Head of caudate nucleus (tissue), 42 donors: ENCODE data around the gene SUV39H1.
A peak's percentile ranks its signal among the peaks of the same experiment; 100 is the strongest.
"Not testable (repeated sequence)": the region's sequence is repeated elsewhere in the genome, so short reads cannot be mapped to it uniquely, and the experiment has no call there.

ENCODE experiments used
- DNase-seq, 42 donors: peaks; one replicate each; pipeline versions ENCODE4 v3.0.0 to v3.0.0-alpha.2; 2020 to 2021; ENCODE audit warnings: mixed read lengths in 7 of 42
- intact Hi-C: fragments of 100-400 bp; cut with DNase I; formaldehyde crosslinking; loops from one replicate; pipeline ENCODE4 v1.15.0; 2022

SUV39H1 gene

GRCh38 chrX:48696301-48696908 lies at the start of gene SUV39H1:
Gene SUV39H1 (plus strand): TSS chrX:48696734. CDS start chrX:48696785, 51 bp downstream.
- intact Hi-C loops = no loop called here
- peak; percentile 72 to 95 (median 88) for DNase-seq

DNA sequence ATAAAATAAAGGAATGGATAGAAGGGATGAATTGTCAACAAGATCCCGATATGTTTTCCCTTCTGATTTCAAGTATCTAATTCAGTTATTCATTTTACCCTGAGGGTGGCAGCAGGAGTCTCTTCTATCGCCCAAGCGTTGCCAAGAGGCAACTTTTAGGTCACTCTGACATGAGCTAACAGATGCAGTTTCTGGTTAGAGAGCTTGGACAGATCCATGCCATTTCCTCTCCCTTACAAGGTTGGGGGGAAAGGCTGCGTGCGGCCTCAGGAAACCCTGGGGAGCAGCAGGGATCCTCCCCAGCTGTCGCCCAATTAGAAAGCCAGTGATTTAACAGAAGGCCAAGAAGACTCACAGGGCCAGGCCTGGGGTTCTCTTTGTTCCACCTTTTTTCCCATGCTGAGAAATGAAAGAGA lies 48.2 kb upstream of the SUV39H1 start:
- peak in 32 of 42 donors; percentile 7 to 69 (median 38) for DNase-seq
- intact Hi-C loops = no loop called here

- intact Hi-C loops = no loop called here
- no peak for DNase-seq
These were observed 47.4 kb upstream of the SUV39H1 start for GRCh38 chrX:48649102-48649501.

- intact Hi-C loops, DNase-seq: not testable (repeated sequence)
These were observed 44.4 kb upstream of the SUV39H1 start for GRCh38 chrX:48652055-48652579.

GRCh38 chrX:48654746-48655145 lies 41.8 kb upstream of the SUV39H1 start:
- peak in 15 of 42 donors; percentile 6 to 49 (median 22) for DNase-seq

DNA sequence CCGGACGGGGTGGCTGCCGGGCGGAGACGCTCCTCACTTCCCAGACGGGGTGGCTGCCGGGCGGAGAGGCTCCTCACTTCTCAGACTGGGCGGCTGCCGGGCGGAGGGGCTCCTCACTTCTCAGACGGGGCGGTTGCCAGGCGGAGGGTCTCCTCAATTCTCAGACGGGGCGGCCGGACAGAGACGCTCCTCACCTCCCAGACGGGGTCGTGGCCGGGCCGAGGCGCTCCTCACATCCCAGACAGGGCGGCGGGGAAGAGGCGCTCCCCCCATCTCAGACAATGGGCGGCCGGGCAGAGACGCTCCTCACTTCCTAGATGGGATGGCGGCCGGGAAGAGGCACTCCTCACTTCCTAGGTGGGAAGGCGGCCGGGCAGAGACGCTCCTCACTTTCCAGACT lies 36.8 kb upstream of the SUV39H1 start:
- intact Hi-C loops, DNase-seq: not testable (repeated sequence)

More at GRCh38 chrX:48654746-48655145, 41.8 kb upstream of the SUV39H1 start:
- intact Hi-C loops = not testable (repeated sequence)

GRCh38 chrX:48663241-48663640 lies 33.3 kb upstream of the SUV39H1 start:
- intact Hi-C loops = no loop called here
- DNase-seq = no peak

GRCh38 chrX:48664156-48664555 lies 32.4 kb upstream of the SUV39H1 start:
- intact Hi-C loops = no loop called here
- DNase-seq = no peak

- DNase-seq = no peak
- intact Hi-C loops = no loop called here
These were observed 30.5 kb upstream of the SUV39H1 start for GRCh38 chrX:48665991-48666390.

DNA sequence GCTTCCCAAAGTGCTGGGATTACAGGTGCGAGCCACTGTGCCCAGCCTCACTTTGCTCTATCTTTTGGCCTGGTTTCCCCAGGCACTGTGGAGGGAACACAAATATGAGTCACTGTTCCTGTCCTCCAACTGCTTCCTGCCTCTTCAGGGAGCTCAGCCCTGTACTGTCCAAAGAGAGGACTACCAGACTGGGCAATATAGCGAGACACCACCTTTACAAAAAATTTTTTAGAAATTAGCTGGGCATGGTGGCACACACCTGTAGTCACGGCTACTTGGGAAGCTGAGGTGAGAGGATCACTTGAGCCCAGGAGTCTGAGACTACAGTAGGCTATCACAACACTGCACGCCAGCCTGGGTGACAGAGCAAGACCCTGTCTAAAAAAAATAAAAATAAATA lies 29.9 kb upstream of the SUV39H1 start:
- DNase-seq = no peak
- intact Hi-C loops = no loop called here

DNA sequence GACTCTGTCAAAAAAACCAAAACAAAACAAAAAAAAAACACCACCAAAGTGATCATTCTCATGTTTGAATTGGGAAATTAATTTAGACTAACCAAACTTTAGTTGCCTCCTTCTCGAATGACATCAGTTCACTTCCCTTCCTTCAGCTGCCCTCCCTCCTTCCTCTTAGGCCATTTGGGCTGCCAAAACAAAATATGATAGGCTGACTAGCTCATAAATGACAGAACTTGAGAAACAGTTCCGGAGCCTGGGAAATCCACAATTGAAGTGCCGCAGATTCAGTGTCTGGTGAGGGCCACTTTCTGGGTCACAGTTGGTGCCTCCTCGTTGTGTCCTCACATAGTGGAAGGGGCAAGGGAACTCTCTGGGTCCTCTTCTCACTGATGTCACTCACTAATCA lies 29.0 kb upstream of the SUV39H1 start:
- DNase-seq = no peak
- intact Hi-C loops = no loop called here

DNA sequence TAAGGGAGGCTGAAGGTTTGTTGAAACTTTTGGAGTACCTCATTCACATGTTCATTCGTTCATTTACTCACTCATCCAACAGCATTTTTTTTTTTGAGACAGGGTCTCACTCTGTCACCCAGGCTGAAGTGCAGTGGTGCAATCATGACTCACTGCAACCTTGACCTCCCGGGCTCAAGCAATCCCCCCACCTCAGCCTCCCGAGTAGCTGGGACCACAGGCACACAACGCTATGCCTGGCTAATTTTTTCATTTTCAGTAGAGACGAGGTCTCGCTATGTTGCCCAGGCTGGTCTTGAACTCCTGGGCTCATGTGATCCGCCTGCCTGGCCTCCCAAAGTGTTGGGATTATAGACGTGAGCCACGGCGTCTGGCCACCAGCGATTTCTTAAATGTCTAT lies 28.3 kb upstream of the SUV39H1 start:
- DNase-seq, intact Hi-C loops: not testable (repeated sequence)

- intact Hi-C loops = loop anchor here (5.0 to 10.0 kb wide), 2 partner anchors 126 to 219 kb away; partner anchors contain the start of genes HDAC6, PQBP1 and TIMM17B
- DNase-seq = peak; percentile 68 to 93 (median 86)
These were observed 20.2 kb upstream of the SUV39H1 start for GRCh38 chrX:48676106-48676892.

GRCh38 chrX:48676893-48677270 lies 19.7 kb upstream of the SUV39H1 start:
- intact Hi-C loops = loop anchor here (5.0 to 10.0 kb wide), 2 partner anchors 125 to 218 kb away; partner anchors contain the start of genes HDAC6, PQBP1 and TIMM17B
- peak in 2 of 42 donors; percentile 7 to 36 for DNase-seq

- no peak for DNase-seq
- intact Hi-C loops = loop anchor here (5.0 to 10.0 kb wide), 2 partner anchors 125 to 217 kb away; partner anchors contain the start of genes HDAC6, PQBP1 and TIMM17B
These were observed 19.0 kb upstream of the SUV39H1 start for GRCh38 chrX:48677516-48677915.

DNA sequence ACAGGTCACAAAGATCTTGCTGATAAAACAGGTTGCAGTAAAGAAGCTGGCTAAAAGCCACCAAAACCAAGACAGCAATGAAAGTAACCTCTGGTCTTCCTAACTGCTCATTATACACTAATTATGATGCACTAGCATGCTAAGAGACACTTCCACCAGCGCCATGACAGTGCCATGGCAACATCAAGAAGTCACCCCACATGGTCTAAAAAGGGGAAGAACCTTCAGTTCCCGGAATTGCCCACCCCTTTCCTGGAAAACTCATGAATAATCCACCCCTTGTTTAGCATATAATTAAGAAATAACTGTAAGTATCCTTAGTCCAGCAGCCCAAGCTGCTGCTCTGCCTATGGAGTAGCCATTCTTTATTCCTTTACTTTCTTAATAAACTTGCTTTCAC lies 16.1 kb upstream of the SUV39H1 start:
- intact Hi-C loops = not testable (repeated sequence)
- peak in 5 of 42 donors; percentile 3 to 36 (median 16) for DNase-seq

DNA sequence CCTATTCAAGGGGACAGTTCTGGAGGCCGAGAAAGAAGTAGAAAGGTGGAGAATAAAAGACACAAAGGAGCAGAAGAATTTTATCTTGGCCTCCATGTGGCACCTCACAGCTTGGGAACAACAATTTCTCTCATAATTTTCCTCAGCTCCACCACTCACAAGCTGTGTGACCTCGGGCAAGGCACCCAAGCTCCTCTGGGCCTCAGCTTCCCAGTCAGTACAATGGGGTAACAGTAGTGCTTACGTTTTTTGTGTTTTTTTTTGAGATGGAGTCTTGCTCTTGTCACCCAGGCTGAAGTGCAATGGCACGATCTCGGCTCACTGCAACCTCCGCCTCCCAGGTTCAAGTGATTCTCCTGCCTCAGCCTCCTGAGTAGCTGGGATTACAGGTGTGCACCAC lies 15.6 kb upstream of the SUV39H1 start:
- intact Hi-C loops, DNase-seq: not testable (repeated sequence)

DNA sequence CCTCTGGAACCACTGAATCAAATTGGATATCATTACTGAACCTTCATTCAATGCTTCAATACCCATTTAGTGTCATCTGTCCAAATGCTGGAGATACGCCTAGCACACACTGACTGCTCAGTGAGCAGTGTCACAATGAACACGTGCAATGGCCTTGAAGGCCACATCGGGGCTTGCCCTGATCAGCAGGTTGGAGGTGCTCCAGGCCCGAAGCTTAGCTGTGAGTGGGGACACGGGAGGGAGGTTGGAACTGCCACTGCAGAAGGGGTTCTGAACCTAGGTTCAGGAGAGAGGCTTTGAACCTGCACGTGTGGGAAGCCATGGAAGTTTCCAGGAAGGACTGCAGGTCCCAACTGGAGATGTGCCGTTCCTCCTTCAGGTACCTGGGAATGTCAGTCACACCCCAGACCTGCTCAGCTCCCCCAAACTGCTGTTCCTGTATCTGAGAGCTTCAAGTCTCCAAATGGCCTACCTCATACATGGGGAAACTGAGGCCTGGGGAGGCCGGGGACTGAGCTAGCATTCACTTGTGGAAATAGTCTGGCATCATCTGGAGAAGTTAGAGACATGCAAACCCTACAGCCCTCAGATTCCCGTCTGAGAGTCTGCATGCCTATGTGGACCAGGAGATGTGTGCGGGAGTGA lies 14.9 kb upstream of the SUV39H1 start:
- DNase-seq = no peak

DNA sequence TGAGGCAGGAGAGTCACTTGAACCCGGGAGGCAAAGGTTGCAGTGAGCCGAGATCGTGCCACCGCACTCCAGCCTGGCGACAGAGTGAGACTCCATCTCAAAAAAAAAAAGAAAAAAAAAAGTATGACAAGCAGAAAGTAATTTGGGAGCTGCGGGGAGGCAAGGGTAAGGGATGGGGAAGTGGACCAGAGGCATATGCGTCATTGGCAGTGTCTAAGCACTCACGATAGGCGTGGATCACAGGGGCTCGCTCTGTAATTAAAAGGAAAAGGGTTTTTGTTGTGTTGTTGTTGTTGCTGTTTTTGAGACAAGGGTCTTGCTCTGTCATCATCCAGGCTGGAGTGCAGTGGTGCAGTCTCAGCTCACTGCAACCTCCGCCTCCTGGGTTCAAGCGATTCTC lies 13.7 kb upstream of the SUV39H1 start:
- intact Hi-C loops = not testable (repeated sequence)

More for the DNA sequence above, 14.9 kb upstream of the SUV39H1 start:
- intact Hi-C loops = no loop called here

More for the DNA sequence above, 13.7 kb upstream of the SUV39H1 start:
- peak in 2 of 42 donors; percentile 7 to 19 for DNase-seq
